Epidermal melanocyte (primary cell): ENCODE data around the gene AMOTL1.

Experiments
- DNase-seq: peaks from one replicate; pipeline ENCODE4 v3.0.0; 2011; ENCODE audit warnings: low spot score; ENCODE audit not compliant: insufficient read length

Gene AMOTL1

DNA sequence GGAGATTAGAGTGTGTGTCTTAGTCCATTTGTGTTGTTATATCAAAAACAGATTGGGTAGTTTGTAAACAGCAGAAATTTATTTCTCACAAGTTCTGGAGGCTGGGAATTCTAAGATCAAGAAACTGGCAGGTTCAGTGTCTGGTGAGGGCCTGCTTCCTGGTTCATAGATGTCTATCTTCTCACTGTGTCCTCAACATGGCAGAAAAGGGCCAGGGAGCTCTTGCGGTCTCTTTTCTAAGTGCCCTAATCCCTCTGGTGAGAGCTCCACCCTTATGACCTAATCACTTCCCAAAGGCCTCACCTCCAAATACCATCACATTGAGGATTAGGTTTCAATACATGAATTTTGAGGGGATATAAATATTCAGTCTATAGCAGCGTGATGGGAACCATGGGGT, 25.5 kb upstream of the AMOTL1 start:
- DNase-seq, result no peak

DNA sequence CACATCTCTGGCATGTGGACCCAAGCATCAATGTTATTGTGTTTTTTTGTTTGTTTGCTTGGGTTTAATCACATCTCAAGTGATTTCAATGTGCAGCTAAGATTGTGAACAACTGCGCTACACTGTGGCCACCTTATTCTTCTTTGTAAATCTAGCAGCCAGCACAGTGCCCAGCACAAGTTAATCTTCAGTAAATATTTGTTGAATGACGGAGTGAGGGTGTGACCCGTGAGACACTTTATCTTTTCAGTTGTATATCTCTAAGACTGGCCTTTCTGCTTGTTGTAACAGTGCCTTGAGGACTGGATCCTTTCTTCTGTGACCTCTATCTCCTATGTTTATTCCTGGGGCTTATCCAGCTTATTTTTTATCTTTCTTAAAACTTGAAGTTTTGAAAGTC, 21.4 kb upstream of the AMOTL1 start:
- DNase-seq, result no peak

DNA sequence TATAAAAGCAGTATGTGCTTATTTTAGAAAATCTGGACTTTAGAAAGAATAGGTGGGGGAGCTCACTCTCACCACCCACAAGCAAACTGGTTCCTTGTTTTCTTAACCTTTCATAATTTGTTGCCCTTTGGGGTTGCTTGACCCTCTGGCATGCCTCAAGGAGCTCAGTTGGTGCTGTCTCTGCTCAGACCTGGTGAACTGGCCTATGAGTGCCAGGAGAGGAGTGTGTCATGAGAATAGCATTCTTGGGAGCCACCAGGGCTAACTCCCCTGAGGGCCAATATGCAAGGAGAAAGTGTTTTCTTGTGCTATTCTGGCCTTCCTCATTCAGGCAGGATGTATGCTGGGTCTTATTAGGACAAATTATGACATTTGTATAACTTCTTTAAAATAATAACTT, 21.0 kb upstream of the AMOTL1 start:
- no peak for DNase-seq

DNA sequence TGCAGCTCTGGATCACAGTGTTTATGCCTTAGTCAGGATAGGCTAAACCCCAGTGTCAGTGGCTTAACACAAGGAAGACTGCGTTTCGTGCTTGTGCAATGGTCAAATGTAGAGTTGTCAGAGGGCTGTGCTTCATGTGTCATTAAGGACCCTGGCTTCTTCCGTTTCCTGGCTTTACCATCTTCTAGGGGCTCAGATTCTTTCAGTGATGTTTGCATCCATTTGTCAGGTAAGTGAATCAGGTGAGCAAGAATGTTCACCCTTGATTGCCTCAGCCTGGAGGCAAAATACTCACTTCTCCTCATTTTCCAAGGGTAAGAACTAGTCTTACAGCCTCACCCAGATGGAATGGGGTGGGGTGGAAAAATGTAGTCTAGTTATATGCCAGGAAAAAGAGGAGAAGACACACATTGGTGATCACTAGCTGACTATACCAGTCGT, 20.5 kb upstream of the AMOTL1 start:
- no peak for DNase-seq

DNA sequence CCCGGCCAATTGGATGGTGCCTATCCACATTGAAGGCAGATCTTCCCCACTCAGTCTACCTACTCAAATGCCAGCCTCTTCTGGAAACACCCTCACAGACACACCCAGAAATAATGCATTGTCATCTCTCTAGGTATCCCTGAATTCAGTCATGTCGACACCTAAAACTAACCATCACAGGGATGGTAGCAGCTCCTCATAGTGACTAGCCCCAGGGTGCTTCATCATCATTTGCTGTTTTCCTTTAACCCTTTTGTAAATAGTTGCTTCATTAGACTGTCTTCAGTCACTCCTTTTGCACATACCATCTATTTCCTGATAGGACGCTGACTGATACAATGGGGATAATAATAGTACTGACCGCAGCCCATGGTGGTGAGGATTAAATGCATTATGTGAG, 18.8 kb upstream of the AMOTL1 start:
- DNase-seq, result no peak

DNA sequence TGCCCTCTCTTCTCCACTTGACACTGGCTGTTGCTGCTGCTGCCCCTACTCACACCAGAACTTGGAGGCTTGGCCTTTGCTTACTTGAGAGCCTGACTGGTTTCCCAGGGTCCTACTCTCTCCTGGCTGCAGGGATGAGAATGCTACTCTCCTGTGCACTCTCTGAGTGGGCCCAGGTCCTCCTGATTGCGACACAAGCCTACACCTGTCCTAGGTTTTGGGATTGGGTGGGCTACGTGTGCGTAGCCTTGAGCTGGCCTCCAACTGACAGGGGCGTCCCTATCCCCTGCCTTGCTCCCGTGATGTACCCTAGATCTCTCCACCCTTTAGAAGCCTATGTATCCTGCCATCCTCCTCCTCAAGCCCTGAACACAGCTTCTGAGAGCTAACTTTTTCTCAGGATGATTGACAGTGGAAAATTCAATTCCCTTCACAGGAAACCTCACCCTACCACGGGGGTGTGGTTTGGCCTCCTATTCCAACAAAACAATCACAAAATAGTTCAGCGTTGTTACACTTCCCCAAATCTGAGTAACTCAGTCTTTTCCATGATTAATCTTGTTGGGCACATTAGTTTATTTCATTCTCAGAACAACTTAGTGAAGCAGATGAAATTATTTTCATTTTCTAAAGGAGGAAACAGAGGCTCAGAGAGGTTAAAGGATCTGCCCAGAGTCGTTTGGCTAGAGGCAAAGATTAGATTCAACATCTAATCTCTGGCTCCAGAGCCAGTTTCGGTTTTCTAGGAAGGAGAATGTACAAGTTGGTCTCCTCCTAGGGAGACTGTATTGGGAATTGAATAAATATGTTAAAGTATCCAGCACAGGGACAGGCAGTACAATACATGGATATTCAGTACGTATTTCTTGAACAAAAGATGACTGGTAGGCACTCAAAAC, 17.6 kb upstream of the AMOTL1 start:
- no peak for DNase-seq

DNA sequence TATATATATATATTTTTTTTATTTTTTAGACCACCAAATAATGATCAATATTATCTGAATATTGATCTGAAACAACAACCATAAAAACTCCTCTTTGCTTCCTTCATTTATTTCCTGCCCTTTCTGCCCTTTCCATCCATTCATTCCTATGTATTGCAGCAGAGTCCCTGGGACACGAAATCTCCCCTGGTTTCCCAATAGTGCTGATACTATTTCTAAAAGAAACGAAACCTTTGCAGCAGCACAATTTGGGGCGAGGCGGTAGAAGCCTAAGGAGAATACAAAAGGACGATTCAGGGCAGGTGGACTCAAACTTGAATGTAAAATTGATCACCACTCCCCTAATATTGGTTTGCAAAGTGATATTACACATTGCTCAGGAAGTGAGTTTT, 16.9 kb upstream of the AMOTL1 start:
- no peak for DNase-seq

DNA sequence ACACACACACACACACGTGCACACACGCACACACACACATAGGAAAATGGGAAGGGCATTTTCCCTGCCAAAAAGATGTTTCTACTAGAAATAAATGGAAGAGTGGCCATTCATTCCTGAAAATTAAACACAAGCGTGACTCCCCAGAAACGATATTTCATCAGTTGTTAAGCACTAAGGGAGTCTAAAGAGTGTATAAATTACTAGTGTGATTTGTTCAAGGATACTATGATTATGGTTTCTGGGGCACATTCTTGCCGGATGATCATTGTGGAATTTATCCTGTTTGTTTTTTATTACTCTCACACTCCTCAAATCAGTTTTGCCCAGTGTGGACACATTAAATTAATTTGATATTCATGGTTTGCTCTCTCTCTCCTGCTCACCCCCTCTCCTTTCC, 16.4 kb upstream of the AMOTL1 start:
- no peak for DNase-seq

DNA sequence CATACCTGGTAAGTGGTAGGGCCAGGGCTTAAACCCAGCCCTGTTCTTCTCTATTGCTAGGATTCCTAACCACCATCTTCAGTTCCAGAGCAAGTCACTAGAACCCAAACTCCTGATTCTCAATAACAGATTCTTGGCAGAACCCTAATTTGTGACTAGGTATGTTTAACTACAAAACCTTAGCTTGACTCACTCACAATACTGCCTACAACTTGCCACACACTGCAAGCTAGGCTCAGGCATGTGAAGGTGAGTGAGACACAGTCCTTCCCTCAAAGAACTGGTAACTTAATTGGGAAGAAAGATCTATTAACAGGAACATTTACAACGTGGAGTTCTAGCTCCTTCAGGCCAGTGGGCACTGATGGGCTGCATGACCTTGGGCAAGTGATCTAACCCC, 14.5 kb upstream of the AMOTL1 start:
- no peak for DNase-seq

DNA sequence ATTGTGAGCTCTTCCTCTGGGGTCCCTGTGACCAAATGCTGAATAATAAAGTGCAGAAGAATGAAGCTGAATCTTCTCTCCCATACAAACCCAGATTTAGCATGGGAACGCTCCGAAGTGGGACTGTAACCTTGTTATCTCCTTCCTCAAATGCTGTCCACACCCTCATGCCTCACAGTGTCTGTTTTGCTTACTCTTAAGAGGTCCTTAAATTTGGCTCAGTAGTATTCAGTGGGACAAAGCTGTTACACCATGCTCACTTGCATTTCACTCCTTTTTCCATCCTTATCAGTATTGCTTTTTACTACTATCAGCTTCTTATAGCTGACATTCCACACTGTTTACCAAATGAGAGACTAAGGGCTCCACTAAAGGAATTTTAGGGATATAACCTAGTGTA, 13.8 kb upstream of the AMOTL1 start:
- DNase-seq, result no peak

DNA sequence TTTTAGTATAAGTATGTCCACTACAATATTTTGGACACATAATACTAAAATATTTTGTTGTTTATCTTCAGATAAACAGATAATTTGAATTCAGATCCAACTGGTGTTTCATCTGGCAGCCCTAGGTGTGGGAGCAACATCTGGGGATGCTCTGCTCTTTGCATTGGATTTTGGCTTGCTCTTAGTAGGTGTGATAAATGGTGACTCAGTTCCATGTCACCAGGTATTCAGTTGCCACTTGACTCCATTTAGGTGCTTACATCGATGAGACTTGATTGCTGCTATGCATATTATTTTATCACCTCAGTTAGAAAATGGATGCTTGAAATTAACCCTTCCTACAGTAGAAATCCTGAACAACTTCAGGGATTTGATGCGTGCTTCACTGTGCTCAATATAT, 13.3 kb upstream of the AMOTL1 start:
- no peak for DNase-seq

DNA sequence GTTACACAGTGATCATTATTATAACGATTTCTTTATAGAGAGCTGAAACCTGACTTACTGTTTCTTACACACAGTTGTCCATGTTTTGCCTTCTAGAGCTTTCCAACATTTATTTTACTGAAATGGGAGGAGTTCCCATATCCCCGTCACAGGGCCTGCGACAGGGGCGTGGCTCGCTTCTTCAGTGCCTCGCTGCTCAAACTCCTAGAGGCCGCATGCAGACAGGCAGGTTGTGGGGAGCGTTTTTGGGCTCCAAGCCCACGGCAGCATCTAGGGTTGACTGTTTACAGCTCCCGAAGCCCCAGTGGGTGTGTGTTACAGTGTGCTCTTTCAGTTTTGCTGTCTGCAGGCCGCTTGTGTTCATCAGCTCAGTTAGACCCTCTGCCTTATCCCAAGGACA, 12.7 kb upstream of the AMOTL1 start:
- DNase-seq, result no peak

DNA sequence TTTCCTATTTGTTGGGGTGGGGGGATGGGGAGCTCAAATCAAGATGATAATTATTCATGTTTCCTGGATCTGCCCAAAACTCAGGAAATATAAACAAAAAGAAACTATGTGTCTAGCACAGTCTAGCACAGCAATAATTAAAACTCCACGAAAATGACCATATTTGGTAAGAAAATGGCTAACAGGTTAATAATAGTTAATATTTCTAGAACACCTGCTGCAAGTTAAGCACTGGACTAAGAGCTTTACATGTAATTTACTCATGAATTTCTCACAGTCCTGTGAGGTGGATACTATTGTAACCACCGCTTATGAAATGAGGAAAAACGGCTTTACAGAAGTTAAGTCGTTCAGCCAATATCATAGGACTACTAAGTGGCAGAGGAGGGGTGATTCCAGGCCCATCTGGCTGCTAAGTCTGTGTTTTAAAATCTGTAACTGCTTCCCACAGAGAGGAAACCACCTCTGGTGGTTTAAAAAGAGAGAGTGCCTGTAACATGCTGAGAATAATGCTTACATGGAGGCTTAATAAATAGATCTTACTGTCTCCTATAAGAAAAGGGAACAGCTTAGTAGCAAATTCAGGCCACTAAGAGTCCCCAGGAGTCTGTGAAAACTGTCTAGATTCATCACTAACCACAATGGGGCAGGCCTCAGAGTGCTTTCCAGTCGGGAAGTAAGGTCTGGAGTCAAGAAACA, 11.0 kb upstream of the AMOTL1 start:
- no peak for DNase-seq

DNA sequence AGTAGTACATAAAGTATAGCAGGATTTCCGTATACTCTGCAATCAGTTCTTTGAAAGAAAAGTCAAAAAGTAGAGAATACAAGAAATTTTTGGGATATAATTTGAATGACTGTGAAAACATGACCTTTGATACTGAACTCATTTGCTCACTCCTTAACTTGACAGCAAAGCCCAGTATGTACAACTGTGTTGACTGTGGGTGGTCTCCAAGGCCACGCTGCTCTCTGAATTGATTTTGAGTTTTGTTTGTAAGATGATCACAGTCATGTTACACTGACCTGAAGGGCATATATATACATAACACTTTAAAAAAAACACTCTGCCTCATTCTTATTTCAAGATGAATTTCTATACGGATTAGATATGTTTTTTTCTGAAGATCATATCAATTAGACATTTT, 9.5 kb upstream of the AMOTL1 start:
- DNase-seq, result no peak

DNA sequence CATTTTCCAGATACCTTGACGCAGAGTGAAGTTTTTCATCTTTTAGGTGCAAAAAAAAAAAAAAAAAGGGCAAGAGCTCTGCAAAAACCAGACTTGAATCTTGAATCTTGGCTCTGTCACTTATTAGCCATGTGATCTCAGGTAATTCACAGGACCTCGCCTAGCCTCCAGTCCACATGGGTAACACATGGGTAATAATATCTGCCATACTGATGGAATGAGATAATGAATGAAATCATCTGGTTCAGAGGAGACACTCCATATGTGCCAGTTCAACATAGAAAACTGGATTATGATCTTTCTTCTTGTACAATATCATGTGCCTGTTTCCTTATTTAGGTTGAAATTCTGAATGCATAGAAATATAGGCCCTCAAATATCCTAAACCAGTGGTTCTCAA, 8.6 kb upstream of the AMOTL1 start:
- DNase-seq, result no peak

DNA sequence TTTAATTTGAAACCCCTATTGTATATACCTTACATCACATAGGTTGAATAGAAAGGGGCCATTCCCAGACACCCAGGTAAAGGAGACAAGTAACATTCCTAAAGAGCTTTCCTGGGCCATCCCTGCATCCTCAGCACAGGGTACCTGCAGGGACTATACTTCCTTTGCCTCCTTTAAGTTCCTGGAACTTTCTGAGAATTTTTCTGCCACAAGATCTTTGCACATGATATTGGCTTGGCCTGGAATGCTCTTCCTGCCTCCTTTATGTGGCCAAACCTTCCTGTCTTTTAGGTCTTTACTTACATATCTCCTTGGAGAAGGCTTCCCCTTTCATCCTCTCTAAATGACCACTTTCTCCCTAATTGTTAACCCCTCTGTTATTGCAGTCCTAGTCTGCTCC, 7.9 kb upstream of the AMOTL1 start:
- DNase-seq, result no peak

DNA sequence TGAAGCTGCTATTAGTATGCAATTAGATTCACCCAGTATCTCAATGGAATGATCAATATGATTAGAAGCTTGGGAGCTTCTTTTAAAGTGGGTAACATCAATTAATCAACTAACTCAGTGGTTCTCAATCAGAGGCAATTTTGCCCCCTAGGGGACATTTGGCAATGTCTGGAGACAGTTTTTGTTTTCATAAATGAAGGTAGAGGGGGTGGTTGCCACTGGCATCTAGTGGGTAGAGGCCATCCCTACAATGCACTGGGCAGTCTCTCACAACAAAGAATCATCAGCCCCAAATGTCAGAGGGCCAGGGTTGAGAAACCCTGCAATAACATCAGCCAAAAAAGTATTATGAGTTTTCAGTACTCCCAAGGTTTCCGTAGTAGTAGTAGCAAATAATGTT, 5.9 kb upstream of the AMOTL1 start:
- no peak for DNase-seq

DNA sequence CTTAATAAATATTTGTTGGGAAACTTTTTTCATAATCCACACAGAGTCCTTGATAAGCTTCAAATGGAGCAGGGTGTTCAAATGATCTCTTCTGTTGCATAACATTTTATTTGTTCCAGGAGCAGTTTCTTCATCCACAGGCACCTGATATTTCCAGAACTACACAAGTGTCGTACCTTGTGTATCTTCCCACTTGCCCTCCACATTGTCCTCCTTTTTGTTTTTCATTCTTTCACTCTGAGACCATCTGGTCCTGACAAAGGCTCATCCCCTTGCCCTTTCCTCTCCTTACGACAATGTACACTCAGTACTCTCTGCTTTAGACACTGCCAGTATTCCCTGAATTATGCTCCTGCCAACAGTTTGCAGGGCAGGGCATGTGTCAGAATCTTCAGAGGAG, 5.2 kb upstream of the AMOTL1 start:
- no peak for DNase-seq

DNA sequence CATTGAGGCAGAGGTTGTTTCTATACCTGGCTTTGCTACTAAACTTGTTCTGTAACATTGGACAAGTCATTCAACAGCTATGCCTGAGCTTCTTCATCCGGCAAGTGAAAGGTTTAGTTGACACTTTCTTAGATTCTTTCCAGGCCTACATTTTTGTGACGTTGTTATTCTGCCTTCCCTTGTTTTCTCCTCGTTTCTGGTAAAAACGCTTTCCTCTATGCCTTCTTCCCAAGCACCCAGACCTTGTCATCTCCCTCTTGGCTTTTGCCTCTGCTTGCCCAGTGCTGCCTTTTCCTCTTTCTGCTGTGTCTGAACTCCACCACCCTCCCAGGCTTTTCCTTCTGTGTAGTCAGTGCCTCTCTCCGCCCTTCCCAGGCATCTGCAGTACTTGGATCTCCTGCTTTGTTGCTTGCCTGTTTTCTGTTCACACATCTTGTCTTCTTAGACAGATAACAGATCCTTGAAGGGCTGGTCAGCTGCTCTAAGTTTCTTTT, 1.4 kb upstream of the AMOTL1 start:
- no peak for DNase-seq

DNA sequence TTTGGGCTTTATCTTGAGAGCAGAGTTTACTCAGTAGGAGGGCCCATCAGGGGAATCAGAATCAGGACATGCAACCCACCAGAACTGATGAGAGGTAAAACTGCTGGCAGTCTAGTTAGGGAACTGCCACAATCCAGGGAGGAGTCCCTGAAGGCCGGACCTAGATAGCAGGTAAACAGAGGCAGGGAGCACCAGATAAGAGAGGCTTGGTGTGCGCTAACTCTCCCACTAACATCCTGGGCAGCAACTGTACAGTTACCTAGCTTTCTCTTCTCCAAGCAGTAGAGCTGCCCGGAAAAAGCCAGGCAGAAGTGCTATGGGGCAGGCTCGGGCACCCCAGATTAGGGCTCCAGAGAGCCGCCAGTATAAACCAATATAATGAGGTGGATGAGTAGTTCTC, 865 bp upstream of the AMOTL1 start:
- no peak for DNase-seq

DNA sequence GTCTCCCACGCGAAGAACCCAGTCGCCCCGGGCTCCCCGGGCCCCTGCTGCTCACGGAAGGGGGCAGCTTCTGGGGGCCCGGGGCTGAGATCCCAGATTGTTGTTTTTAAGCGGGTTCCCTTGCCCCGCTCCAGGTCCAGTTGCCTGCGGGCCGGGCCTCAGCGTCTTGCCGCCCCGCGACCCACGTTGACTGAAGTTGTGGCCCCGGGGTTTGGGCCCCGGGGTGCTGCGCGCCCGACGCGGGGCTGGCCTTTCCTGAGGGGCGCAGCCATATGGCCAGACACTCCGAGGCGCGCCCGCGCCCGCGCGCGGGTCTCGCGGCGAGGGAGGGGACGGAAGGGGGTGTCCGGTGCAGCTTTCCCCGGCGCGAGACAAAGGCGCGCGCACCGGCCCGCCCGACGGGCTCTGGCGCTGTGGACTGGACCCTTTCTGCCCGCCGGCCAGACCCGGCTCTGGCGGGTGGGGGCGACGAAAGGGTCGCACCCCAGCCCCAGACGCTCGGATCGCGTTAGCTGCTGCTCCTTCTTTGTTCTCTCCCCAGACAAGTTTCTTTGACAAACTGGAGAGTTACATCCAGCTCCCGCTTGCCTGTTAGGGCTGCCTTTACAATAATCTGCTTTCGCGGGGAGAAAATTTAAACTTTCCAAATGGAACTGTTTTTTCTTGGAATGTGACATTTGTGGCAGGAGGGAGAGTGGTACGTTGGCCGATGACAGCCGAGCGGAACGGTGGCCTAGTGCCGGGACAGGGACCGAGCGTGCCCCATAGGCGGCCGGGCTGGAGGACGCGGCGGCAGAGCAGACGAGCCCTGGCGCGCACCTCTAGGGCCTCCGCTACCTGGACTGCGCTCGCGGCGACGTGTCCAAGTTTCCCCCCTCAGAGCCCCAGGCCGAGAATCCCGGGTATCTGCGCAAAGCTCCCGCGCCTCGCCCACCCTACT, 716 bp downstream of the AMOTL1 start:
- DNase-seq, result no peak

DNA sequence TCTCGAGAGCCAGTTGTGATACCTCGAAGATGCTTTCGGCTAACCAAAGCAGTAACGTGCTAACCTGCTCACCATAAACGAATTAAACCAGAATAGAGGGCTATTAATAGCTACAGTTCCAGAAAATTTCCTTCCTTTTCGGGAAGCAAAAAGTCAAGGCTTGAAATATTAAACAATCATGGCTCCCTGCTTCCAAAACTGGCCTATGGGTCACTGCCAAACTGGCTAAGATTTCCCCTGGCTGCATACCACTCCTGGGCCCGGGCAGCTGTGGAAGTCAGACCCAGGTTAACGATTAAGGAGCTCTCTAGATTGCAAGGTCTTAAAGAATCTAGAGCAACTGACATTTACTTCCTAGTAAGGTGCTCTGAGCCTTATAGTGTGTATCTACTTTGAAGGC, 1.7 kb downstream of the AMOTL1 start:
- DNase-seq, result no peak
